Caco-2 (cell line): ENCODE measurements around the gene CERS2. TPM values are rescaled to one million over a fixed set of nuclear protein-coding genes. Genes with fewer than 3 reads are reported as not detected.

ENCODE experiments used
- BruUV-seq: library from RNA; stranded (reverse); fragments of 400-500 nt; replicated peaks from 2 replicates; lab custom pipeline; 2021; lab: Mats Ljungman, UMichigan
- CTCF ChIA-PET: fragments of 300-600 bp; sonication (Branson Sonifier 250); formaldehyde crosslinking; loops from one replicate; lab custom pipeline; 2022; ENCODE audit warnings: antibody characterized with exemption; lab: Charles Lee
- POLR2A ChIA-PET: fragments of 300-600 bp; sonication (Branson Sonifier 250); formaldehyde crosslinking; loops from one replicate; lab custom pipeline; 2022; ENCODE audit warnings: antibody characterized with exemption; lab: Charles Lee
- DNase-seq, 2 experiments: peaks; one replicate each; pipeline versions ENCODE4 v3.0.0 to v3.0.0-alpha.2; 2020 to 2022
- H3K27me3 ChIP-seq: replicated peaks from 2 replicates; pipeline ENCODE4 v1.6.0; 2011; ENCODE audit warnings: low read length; ENCODE audit not compliant: control insufficient read depth, insufficient read depth
- H3K36me3 ChIP-seq: 2 replicates; pipeline ENCODE4 v1.5.1; 2011; ENCODE audit warnings: low read length; ENCODE audit not compliant: control insufficient read depth, insufficient read depth
- H3K4me1 ChIP-seq: fragments of 250-450 bp; sonication (Bioruptor Pico); 2 replicates; pipeline ENCODE4 v1.5.1; 2020; ENCODE audit warnings: mild to moderate bottlenecking
- H3K4me3 ChIP-seq: 2 replicates; pipeline ENCODE4 v1.5.1; 2011; ENCODE audit warnings: low read depth, mild to moderate bottlenecking, control low read depth, low read length
- H3K9me3 ChIP-seq: fragments of 250-450 bp; sonication (Bioruptor Pico); 2 replicates; pipeline ENCODE4 v1.5.1; 2020; ENCODE audit warnings: mild to moderate bottlenecking, moderate library complexity
- H3K27ac Mint-ChIP-seq: one replicate; pipeline ENCODE4 v1.8.0; 2022; ENCODE audit warnings: mixed read lengths; ENCODE audit not compliant: unreplicated experiment
- H3K27me3 Mint-ChIP-seq: one replicate; pipeline ENCODE4 v1.8.0; 2022; ENCODE audit warnings: mixed read lengths; ENCODE audit not compliant: insufficient read depth, unreplicated experiment
- H3K36me3 Mint-ChIP-seq: one replicate; pipeline ENCODE4 v1.8.0; 2022; ENCODE audit warnings: mild to moderate bottlenecking, mixed read lengths; ENCODE audit not compliant: insufficient read depth, unreplicated experiment
- H3K4me1 Mint-ChIP-seq: one replicate; pipeline ENCODE4 v1.8.0; 2022; ENCODE audit warnings: low read depth, mixed read lengths; ENCODE audit not compliant: unreplicated experiment
- H3K4me3 Mint-ChIP-seq: one replicate; pipeline ENCODE4 v1.8.0; 2022; ENCODE audit warnings: mild to moderate bottlenecking, moderate library complexity, mixed read lengths; ENCODE audit not compliant: unreplicated experiment
- H3K9me3 Mint-ChIP-seq: one replicate; pipeline ENCODE4 v1.8.0; 2022; ENCODE audit warnings: mixed read lengths; ENCODE audit not compliant: unreplicated experiment
- CTCF ChIP-seq, 2 experiments: fragments of 200-600 bp in 1 of 2; IDR thresholded peaks; 1 replicate in 1 of 2; 2 replicates in 1 of 2; pipeline versions ENCODE4 v1.5.1 to v1.8.0; 2011 to 2022; ENCODE audit warnings: antibody characterized with exemption in 1 of 2, control low read depth in 1 of 2, inconsistent platforms in 1 of 2, low read depth in 1 of 2, low read length in 1 of 2, mild to moderate bottlenecking in 1 of 2, moderate library complexity in 1 of 2; ENCODE audit not compliant: insufficient read depth in 1 of 2, severe bottlenecking in 1 of 2, unreplicated experiment in 1 of 2
- intact Hi-C: fragments of 100-400 bp; cut with micrococcal nuclease; formaldehyde crosslinking; loops from one replicate; pipeline ENCODE4 v1.10.0; 2022; ENCODE audit not compliant: unreplicated experiment
- total RNA-seq: library from RNA; stranded (reverse); gene quantifications from 2 replicates; pipeline ENCODE4 v1.2.3, GENCODE V29; 2022

The CERS2 gene
- total RNA-seq, 1 experiment from 2014 or later, result 379 TPM

- Mint-ChIP-seq H3K36me3 (peaks cover 25% of the 10 kb centered on the region), H3K27me3 (no peaks in the 10 kb centered on the region), H3K27ac (peak overlapping the region; percentile 26), H3K9me3 (no peaks in the 10 kb centered on the region), H3K4me3 (no peak overlapping the region), H3K4me1 (peaks cover 11% of the 10 kb centered on the region)
- DNase-seq, result peak in 1 of 2 experiments; percentile 55
- Histone ChIP-seq H3K4me1 (peaks cover 15% of the 10 kb centered on the region; the same call in 1 of the 2 replicates), H3K27me3 (no peaks in the 10 kb centered on the region), H3K36me3 (peaks cover 2% of the 10 kb centered on the region), H3K9me3 (no peaks in the 10 kb centered on the region), H3K4me3 (no peak overlapping the region)
- peak; percentile 66 to 95 for TF ChIP-seq CTCF (IDR thresholded peaks at IDR 0.05; ENCODE audit: insufficient read depth in 1 of 2, low read depth in 1 of 2, low read length in 1 of 2, severe bottlenecking in 1 of 2, unreplicated experiment in 1 of 2)
- BruUV-seq, result no TSS peak
- intact Hi-C loops, result loop anchor here (1.0 kb wide), 1 partner anchor 15 kb away; no protein-coding TSS in a partner anchor
- ChIA-PET POLR2A (interaction anchor here (0.6 to 1.3 kb wide), 2 partner anchors 14 to 200 kb away, joined by 5 to 9 read pairs; partner anchors contain the start of gene ANXA9), CTCF (interaction anchor here (0.5 to 5.0 kb wide), 15 partner anchors 10 to 305 kb away, joined by 3 to 50 read pairs (median 5); partner anchors contain the start of genes ANXA9, C1orf56, GOLPH3L and MINDY1)
These were observed 21.3 kb upstream of the CERS2 start for GRCh38 chr1:150995896-150996295.

- Mint-ChIP-seq H3K4me1 (peaks cover 7% of the 10 kb centered on the region), H3K27me3 (no peaks in the 10 kb centered on the region), H3K9me3 (no peaks in the 10 kb centered on the region), H3K27ac (no peak overlapping the region), H3K4me3 (no peak overlapping the region), H3K36me3 (peaks cover 24% of the 10 kb centered on the region)
- intact Hi-C loops, result no loop called here
- CTCF ChIA-PET, result interaction anchor here (0.7 to 5.0 kb wide), 7 partner anchors 10 to 298 kb away, joined by 3 to 50 read pairs (median 6); partner anchors contain the start of genes ANXA9, C1orf56, GOLPH3L and MINDY1
- TSS peak; percentile 21 for BruUV-seq
- H3K4me3 ChIP-seq, result no peak overlapping the region
- no peaks in the 10 kb centered on the region for H3K9me3 ChIP-seq
- no peak for DNase-seq
- no peak for TF ChIP-seq CTCF (IDR thresholded peaks at IDR 0.05; ENCODE audit: insufficient read depth in 1 of 2, low read depth in 1 of 2, low read length in 1 of 2, severe bottlenecking in 1 of 2, unreplicated experiment in 1 of 2)
- peaks cover 2% of the 10 kb centered on the region for H3K36me3 ChIP-seq
- H3K4me1 ChIP-seq, result peaks cover 15% of the 10 kb centered on the region; the same call in 1 of the 2 replicates
- POLR2A ChIA-PET, result interaction anchor here (0.6 to 1.3 kb wide), 2 partner anchors 13 to 200 kb away, joined by 5 to 9 read pairs; partner anchors contain the start of gene ANXA9
- H3K27me3 ChIP-seq, result no peaks in the 10 kb centered on the region
These were observed 20.8 kb upstream of the CERS2 start for GRCh38 chr1:150995460-150995859.

- POLR2A ChIA-PET, result interaction anchor here (0.6 kb wide), 1 partner anchor 17 kb away, joined by 4 read pairs; no protein-coding TSS in a partner anchor
- intact Hi-C loops, result no loop called here
- CTCF ChIA-PET, result interaction anchor here (2.4 to 5.0 kb wide), 2 partner anchors 12 kb away, joined by 34 to 50 read pairs; partner anchors contain the start of genes ANXA9 and MINDY1
These were observed 19.6 kb upstream of the CERS2 start for GRCh38 chr1:150994248-150994647.

More at GRCh38 chr1:150994248-150994647, 19.6 kb upstream of the CERS2 start:
- Mint-ChIP-seq H3K9me3 (no peaks in the 10 kb centered on the region), H3K27me3 (no peaks in the 10 kb centered on the region), H3K4me3 (no peak overlapping the region), H3K36me3 (peaks cover 20% of the 10 kb centered on the region), H3K4me1 (peaks cover 4% of the 10 kb centered on the region), H3K27ac (no peak overlapping the region)
- Histone ChIP-seq H3K9me3 (no peaks in the 10 kb centered on the region), H3K36me3 (peaks cover 2% of the 10 kb centered on the region; the same call in 1 of the 2 replicates), H3K4me1 (peaks cover 15% of the 10 kb centered on the region; the same call in 1 of the 2 replicates), H3K27me3 (no peaks in the 10 kb centered on the region), H3K4me3 (no peak overlapping the region)
- no TSS peak for BruUV-seq
- no peak for DNase-seq
- no peak for TF ChIP-seq CTCF (IDR thresholded peaks at IDR 0.05; ENCODE audit: insufficient read depth in 1 of 2, low read depth in 1 of 2, low read length in 1 of 2, severe bottlenecking in 1 of 2, unreplicated experiment in 1 of 2)
